Fibroblast of villous mesenchyme (primary cell): ENCODE data around the gene TRAP1. TPM values are rescaled to one million over a fixed set of nuclear protein-coding genes. Genes with fewer than 3 reads are reported as not detected.

Experiments used
- DNase-seq: peaks from one replicate; pipeline ENCODE4 v3.0.0-alpha.2; 2010; ENCODE audit warnings: low read depth
- H3K4me3 ChIP-seq: 2 replicates; pipeline ENCODE4 v1.5.1; 2011; ENCODE audit warnings: low read depth, mild to moderate bottlenecking, low read length
- CTCF ChIP-seq: IDR thresholded peaks from 2 replicates; pipeline ENCODE4 v1.5.1; 2012; ENCODE audit warnings: low read depth, mild to moderate bottlenecking, low read length; ENCODE audit not compliant: insufficient read depth
- total RNA-seq: library from RNA; depleted of rRNA; stranded (reverse); fragments of >200 nt; gene quantifications from 2 replicates; pipeline ENCODE4 v1.2.3, GENCODE V29; 2012

Gene TRAP1
- total RNA-seq, 1 donor = 59.6 TPM

- no peak for TF ChIP-seq CTCF
- DNase-seq = no peak
- H3K4me3 ChIP-seq = no peak overlapping the region
Observed at GRCh38 chr16:3731126-3731935, 14.0 kb upstream of the TRAP1 start.

GRCh38 chr16:3730161-3731125 lies 13.1 kb upstream of the TRAP1 start:
- no peak overlapping the region for H3K4me3 ChIP-seq
- DNase-seq = no peak
- no peak for TF ChIP-seq CTCF

- no peak for DNase-seq
- no peak for TF ChIP-seq CTCF
- no peak overlapping the region for H3K4me3 ChIP-seq
Observed at GRCh38 chr16:3729161-3730112, 12.1 kb upstream of the TRAP1 start.

- no peak overlapping the region for H3K4me3 ChIP-seq
- TF ChIP-seq CTCF = no peak
- DNase-seq = no peak
Observed at GRCh38 chr16:3728424-3729160, 11.3 kb upstream of the TRAP1 start.

GRCh38 chr16:3727806-3728381 lies 10.6 kb upstream of the TRAP1 start:
- no peak for TF ChIP-seq CTCF
- no peak overlapping the region for H3K4me3 ChIP-seq
- no peak for DNase-seq
